GM20000 (cell line): ENCODE measurements around the gene UCN.
"Not testable (repeated sequence)": the region's sequence is repeated elsewhere in the genome, so short reads cannot be mapped to it uniquely, and the experiment has no call there.

Source experiments
- DNase-seq: peaks from one replicate; pipeline ENCODE4 v3.0.0; 2012; ENCODE audit warnings: low spot score
- TF ChIP-seq, protein P1 (sequence below): IDR thresholded peaks from 2 replicates; pipeline ENCODE4 v1.5.1; 2012; ENCODE audit warnings: mild to moderate bottlenecking, control low read depth; ENCODE audit errors: extremely low read depth, missing control alignments

Gene UCN

DNA sequence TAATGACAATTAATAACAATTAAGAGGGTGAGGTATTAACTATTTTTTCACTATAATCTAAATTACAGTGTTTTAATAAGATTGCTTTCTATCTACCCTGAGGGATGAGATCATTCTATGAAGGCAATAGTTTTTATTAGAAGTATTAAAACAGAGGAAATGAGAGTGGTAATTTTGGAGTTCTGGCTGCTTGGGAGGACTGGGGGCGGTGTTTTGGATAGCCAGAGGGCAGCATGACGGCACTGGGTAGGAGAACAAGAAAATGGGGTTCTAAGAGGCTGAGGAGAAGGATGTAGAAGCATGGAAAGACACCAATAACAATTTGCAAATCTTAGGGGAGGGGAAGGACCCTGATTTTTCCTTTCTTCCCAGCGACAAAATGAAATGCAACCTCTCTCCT lies 38.1 kb downstream of the UCN start:
- TF ChIP-seq, protein P1, sequence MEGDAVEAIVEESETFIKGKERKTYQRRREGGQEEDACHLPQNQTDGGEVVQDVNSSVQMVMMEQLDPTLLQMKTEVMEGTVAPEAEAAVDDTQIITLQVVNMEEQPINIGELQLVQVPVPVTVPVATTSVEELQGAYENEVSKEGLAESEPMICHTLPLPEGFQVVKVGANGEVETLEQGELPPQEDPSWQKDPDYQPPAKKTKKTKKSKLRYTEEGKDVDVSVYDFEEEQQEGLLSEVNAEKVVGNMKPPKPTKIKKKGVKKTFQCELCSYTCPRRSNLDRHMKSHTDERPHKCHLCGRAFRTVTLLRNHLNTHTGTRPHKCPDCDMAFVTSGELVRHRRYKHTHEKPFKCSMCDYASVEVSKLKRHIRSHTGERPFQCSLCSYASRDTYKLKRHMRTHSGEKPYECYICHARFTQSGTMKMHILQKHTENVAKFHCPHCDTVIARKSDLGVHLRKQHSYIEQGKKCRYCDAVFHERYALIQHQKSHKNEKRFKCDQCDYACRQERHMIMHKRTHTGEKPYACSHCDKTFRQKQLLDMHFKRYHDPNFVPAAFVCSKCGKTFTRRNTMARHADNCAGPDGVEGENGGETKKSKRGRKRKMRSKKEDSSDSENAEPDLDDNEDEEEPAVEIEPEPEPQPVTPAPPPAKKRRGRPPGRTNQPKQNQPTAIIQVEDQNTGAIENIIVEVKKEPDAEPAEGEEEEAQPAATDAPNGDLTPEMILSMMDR, result no peak
- DNase-seq, result no peak

DNA sequence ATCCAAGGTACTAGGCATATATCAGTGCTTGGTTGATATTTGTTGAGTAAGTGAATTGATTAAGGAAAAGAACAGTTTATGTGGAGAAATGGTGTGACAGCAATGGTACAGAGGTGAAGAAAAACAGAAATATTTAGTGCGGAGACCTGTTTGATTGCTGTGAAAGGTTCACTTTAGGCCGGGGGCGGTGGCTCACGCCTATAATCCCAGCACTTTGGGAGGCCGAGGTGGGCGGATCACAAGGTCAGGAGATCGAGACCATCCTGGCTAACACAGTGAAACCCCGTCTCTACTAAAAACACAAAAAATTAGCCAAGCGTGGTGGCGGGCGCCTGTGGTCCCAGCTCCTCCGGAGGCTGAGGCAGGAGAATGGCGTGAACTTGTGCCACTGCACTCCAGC lies 39.9 kb downstream of the UCN start:
- not testable (repeated sequence) for DNase-seq

DNA sequence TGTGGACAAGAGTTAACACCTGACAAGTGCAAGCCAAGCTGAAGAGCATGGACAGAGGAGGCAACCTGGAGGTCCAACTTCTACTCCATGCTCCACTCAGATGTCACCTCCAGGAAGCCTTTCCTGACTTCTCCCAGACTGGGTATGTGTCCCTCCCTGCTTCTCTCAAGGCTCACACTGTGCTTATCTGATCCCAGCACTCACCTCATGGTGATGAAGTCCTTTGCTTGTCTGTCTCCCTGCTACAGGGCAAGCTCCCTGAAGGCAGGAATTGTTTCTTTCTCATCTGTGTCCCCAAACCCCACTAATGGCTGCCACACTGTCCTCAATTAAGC lies 42.7 kb downstream of the UCN start:
- DNase-seq, result no peak
- TF ChIP-seq, protein P1, result no peak

DNA sequence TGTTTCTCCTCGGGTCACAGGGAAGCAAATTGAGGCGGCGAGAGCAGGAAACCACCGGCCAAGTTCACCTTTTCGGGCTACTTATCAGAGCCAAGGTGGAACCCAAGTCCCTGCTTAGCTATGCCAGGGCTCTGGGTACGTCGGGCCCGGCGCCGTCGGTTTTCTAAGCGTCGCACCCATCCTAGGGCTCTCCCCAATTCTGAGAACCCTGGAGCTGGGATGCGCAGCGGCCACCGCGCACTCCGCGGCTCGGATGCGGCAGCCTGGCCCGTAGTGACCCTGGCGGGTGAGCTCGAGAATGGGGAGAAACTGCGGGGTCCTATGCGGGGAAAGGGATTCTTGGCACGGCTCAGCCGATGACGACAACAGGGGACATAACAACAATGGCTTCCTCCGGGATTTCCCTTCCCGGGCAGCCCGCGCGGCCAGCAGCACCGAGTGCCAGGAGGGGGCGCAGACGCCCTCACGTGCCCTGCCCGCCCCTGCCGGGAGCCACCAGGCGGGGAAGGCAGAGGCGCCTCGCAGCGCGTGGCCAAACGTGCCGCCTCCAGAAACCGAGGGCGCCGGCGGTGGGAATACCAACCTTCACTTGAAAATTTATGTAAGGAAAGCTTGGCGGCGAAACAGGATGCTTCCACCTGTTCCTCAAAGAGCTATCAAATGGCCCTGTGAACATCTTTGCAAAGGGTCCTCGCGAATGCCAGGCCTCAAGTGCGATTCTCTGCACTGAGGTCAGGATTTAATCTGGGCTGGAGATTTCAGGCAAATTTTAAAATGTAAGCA lies 43.3 kb downstream of the UCN start:
- TF ChIP-seq, protein P1, result peak; percentile 36
- DNase-seq, result peak; percentile 85

DNA sequence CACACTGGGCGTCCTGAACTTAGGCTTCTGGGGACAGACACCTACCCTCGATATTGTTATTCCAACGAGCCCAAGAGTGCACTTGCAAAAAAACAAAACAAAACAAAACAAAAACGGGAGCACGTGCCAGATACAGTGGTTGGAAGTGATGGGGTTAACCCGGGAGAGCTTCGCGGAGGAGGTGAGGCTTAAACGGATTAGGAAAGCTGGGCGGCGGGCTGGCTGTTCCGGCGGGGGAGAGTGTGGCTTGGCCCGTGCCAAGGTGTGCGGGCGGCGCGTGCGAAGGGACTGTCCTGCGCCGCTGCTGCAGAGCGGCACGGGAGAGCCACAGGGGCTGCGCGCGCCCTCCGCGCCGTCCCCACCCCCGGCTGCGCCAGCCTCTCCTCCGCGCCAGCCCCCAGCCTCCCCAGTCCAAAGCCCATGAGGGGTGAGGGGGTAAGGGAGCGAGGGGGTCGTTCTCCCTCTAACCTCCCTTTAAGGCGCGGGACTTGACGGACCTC lies 43.9 kb downstream of the UCN start:
- TF ChIP-seq, protein P1, result no peak

DNA sequence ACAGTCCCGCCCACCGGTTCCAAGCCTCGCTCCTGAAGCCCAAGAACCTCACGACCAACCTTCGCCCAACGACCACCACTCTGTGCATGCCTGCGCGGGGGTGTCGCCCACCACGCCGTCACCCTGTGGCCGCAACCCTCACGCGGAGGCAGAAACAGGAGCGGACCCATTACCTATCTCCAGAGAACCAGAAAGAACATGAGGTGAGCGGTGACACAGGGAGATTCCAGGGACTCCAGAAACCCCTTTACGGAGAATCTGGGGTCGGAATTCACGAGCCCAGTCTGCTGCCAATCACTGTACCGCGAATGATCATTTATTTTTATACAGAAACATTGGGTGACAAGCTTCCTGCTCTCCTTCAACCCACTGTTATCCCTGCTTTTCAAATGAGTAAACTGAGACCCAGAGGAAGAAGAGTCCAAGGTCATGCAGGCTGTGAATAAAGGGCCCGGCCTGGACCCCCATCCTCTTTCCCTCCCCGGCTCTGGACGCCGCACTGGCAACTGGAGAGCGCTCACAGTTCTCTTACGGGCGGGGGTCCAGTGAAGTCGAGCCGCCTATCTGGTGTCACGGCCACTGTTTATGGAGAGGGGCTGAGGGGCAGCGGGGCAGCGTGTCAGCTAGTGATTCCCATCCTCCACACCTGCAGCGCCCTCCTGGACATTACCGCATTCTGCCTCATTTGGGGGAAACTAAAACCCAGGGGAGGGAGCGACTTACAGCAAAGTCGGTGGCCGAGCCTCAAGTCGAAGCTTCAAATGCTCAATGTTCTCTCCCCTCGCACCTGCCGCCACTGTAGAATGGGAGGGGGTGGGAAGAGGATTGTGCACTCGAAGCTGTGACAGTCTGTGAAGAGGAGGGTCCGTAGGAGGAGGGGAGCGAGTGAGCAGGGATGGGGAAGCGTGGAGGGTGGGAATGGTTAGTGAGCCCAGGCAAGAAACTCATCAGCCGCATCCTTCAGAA lies 44.7 kb downstream of the UCN start:
- TF ChIP-seq, protein P1, result no peak
- DNase-seq, result peak; percentile 65

More for the DNA sequence above, 43.9 kb downstream of the UCN start:
- DNase-seq, result no peak

DNA sequence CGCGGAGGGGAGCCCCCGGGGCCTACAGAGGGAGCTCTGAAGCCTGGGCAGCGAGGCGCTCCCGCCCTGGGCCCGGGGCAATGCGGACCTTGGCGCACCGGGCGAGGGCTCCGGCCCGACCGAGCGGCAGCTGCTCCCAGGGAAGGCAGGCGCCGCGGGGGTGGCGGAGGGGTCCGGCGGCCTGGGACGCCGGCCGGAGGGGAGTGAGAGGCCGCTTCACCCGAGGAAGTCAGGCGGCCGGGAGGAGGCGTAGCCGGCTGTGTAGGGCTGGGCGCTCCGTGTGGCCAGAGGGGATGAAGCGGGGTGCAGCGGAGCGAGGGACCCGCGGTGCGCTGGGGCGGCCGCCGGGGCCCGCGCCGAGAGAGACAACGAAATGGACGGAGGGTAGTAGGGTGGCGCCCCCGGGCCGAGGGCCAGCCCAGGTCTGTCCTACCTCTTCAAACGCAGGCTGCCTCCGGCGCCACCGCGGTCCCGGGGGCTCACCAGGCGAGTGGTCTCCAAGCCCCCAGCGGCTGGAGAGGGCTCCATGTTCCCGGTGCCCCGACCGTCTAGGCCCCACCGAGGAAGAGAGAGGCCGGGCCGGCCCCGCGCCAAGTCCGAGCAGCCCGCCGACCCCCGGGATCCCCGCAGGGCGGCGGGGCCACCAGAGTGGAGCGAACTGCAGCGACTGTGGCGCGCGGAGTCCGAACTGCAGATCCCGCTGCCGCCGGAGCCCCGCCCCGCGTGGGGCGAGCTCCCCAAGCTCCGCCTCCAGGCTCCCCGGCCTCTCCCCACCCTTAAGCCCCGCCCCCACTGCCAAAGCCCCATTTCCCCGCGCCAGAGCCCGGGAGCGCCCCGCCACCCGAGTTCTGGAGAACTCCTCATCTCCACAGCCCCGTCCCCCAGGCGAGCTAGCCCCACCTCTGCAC lies 45.6 kb downstream of the UCN start, which contains the start of gene SLC30A3:
Gene SLC30A3, minus strand, starts transcription at position 669 of the 908 bp plus-strand sequence. Its CDS starts 141 bp downstream, at position 528.
- TF ChIP-seq, protein P1, result no peak
- peak; percentile 94 for DNase-seq
